Hepatocyte (in vitro differentiated cells): ENCODE measurements around the gene SVOP.

Experiments used
- EZH2 ChIP-seq: fragments of 200-600 bp; sonication (generic); IDR thresholded peaks from 2 replicates; pipeline ENCODE4 v1.6.1; 2016; ENCODE audit warnings: antibody characterized with exemption, mild to moderate bottlenecking, borderline replicate concordance
- EZH2phosphoT487 ChIP-seq: fragments of 200-600 bp; sonication (generic); IDR thresholded peaks from one replicate; pipeline ENCODE4 v1.6.1; 2018; ENCODE audit warnings: antibody characterized with exemption, mild to moderate bottlenecking, low read depth, moderate library complexity; ENCODE audit not compliant: unreplicated experiment, severe bottlenecking
- TF ChIP-seq, protein P1 (sequence below): fragments of 200-600 bp; sonication (generic); IDR thresholded peaks from 2 replicates; pipeline ENCODE4 v1.5.1; 2016; ENCODE audit warnings: antibody characterized with exemption, mild to moderate bottlenecking; ENCODE audit not compliant: poor library complexity

DNA sequence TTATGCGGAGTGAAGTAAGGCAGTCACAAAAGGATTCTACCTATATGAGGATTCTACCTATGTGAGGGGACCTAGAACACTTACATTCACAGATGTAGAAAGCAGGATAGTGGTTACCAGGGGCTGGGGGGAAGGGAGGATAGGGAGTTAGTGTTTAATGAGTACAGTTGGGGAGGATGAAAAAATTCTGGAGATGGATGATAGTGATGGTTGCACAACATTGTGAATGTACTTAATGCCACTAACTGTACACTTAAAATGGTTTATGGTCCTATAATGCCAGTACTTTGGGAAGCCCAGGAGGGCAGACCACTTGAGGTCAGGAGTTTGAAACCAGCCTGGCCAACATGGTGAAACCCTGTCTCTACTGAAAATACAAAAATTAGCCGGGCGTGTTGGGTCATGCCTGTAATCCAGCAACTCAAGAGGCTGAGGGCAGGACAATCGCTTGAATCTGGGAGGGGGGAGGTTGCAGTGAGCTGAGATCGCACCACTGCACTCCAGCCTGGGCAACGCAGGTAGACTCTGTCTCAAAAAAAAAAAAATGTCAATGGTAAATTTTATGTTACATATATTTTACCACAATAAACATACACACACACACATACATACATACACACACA is 25.4 kb downstream of the SVOP start:
- TF ChIP-seq EZH2 (no peak), EZH2phosphoT487 (no peak)
- TF ChIP-seq, protein P1, sequence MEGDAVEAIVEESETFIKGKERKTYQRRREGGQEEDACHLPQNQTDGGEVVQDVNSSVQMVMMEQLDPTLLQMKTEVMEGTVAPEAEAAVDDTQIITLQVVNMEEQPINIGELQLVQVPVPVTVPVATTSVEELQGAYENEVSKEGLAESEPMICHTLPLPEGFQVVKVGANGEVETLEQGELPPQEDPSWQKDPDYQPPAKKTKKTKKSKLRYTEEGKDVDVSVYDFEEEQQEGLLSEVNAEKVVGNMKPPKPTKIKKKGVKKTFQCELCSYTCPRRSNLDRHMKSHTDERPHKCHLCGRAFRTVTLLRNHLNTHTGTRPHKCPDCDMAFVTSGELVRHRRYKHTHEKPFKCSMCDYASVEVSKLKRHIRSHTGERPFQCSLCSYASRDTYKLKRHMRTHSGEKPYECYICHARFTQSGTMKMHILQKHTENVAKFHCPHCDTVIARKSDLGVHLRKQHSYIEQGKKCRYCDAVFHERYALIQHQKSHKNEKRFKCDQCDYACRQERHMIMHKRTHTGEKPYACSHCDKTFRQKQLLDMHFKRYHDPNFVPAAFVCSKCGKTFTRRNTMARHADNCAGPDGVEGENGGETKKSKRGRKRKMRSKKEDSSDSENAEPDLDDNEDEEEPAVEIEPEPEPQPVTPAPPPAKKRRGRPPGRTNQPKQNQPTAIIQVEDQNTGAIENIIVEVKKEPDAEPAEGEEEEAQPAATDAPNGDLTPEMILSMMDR, result no peak
